Stimulated activated CD8-positive, alpha-beta memory T cell treated with anti-CD3 and anti-CD28 coated beads, Interleukin-2, amount 100 ng/mL, for 1 hour (primary cell): ENCODE data around the gene FAM53B.
"Not testable (repeated sequence)": the region's sequence is repeated elsewhere in the genome, so short reads cannot be mapped to it uniquely, and the experiment has no call there.

Source experiments
- DNase-seq, 2 donors: peaks; one replicate each; pipeline ENCODE4 v3.0.0-alpha.2; 2020; ENCODE audit warnings: low read depth in 2 of 2

FAM53B gene

GRCh38 chr10:124744102-124745050 lies at the start of gene FAM53B:
FAM53B (minus strand) TSS chr10:124744378; CDS start chr10:124706713, 37,665 bp downstream.
- DNase-seq = peak; percentile 62 to 70

- DNase-seq = no peak
Observed at GRCh38 chr10:124792998-124793352, 48.8 kb upstream of the FAM53B start.

- DNase-seq = peak; percentile 65 to 68
Observed at GRCh38 chr10:124791547-124792348, 47.6 kb upstream of the FAM53B start, which contains the start of gene EEF1AKMT2. EEF1AKMT2 (minus strand) TSS chr10:124791887; CDS start chr10:124791833, 54 bp downstream.

- DNase-seq = not testable (repeated sequence)
Observed at GRCh38 chr10:124782900-124783299, 38.7 kb upstream of the FAM53B start.

GRCh38 chr10:124768791-124769190 lies 24.6 kb upstream of the FAM53B start:
- DNase-seq = no peak

GRCh38 chr10:124765256-124765655 lies 21.1 kb upstream of the FAM53B start:
- DNase-seq = no peak

- no peak for DNase-seq
Observed at GRCh38 chr10:124763267-124763666, 19.1 kb upstream of the FAM53B start.

- DNase-seq = no peak
Observed at GRCh38 chr10:124762281-124762680, 18.1 kb upstream of the FAM53B start.

GRCh38 chr10:124756156-124756903 lies 12.2 kb upstream of the FAM53B start:
- no peak for DNase-seq

- no peak for DNase-seq
Observed at GRCh38 chr10:124755581-124755980, 11.4 kb upstream of the FAM53B start.

GRCh38 chr10:124754227-124754626 lies 10.0 kb upstream of the FAM53B start:
- no peak for DNase-seq

- no peak for DNase-seq
Observed at GRCh38 chr10:124748953-124749645, 4.9 kb upstream of the FAM53B start.

- DNase-seq = no peak
Observed at GRCh38 chr10:124748166-124748565, 4.0 kb upstream of the FAM53B start.

- no peak for DNase-seq
Observed at GRCh38 chr10:124747745-124748144, 3.6 kb upstream of the FAM53B start.

- DNase-seq = no peak
Observed at GRCh38 chr10:124746992-124747391, 2.8 kb upstream of the FAM53B start.

GRCh38 chr10:124746447-124746846 lies 2.3 kb upstream of the FAM53B start:
- not testable (repeated sequence) for DNase-seq

GRCh38 chr10:124745673-124746072 lies 1.5 kb upstream of the FAM53B start:
- no peak for DNase-seq

GRCh38 chr10:124745252-124745651 lies 1.1 kb upstream of the FAM53B start:
- no peak for DNase-seq

GRCh38 chr10:124743191-124744101 lies 732 bp downstream of the FAM53B start:
- no peak for DNase-seq
